SIG-M5 treated with dmso at 0.1 percent for 504 hours (cell line): Measurements from ENCODE around the gene CCDC88C.
A peak's percentile ranks its signal among the peaks of the same experiment; 100 is the strongest.
"Not testable (repeated sequence)": the region's sequence is repeated elsewhere in the genome, so short reads cannot be mapped to it uniquely, and the experiment has no call there.

ENCODE experiments used
- DNase-seq: peaks from one replicate; lab custom pipeline; 2025; ENCODE audit not compliant: unreplicated experiment; lab: John Stamatoyannopoulos, UW

CCDC88C gene

DNA sequence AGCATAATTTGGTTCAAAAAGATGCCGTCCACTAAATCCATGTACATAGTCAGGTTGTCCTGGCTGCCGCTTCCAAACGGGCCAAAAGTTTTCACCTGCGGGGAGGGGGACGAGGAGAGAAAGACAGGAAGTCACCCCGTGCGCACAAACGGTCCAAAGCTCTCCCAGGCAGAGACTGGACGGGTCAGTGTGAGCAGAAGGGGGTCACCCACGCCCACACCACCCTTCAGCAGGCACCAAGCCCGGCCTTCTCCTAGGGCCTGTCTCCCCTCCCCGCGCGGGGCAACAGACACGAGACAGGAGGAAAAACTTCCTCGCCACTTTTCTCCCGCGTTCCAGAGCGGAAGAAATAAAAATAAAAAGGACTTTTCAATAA, 888 bp downstream of the CCDC88C start:
- DNase-seq: no peak

DNA sequence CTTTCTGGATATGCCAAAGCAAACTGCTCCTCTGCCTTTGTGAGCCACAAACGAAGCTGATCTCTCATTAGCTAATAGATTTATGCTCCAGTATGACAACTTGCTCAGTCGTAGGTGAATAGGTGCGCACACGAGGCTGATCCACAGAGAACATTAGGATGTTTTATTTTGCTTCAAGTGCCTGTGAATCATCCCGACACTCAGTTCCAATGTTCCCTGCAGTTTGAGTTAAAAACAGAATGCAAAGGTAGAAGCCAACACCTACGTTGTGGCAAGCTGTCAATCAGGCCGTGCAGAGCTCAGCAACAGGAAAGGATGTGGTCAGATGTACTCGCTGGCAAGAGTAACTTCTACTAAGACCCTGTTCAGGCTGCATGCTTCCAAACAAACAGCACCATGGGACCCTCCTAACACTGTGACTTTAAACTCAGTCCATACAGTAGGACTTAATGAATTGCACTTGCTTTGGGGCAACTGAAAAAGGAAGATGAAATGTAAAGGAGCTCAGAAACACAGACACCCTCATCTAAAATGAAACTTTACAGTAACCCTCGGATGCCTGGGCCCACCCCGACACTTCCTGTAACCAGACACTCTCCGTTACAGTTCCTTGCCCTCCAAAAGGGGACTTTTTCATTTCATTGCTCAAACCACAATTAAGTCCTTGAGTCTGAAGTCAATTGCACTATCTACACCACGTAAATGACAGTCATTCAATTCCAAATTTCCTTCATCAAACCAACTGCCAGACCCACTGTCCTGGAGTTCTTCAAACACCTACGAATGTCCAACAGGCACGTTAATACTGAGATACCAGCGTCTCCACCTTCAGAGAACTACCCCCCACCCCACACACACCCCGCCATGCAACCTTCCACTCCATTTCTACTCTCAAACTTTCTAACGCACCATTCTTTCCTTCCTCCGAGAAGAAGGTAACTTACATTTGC, 1.6 kb downstream of the CCDC88C start:
- DNase-seq: peak; percentile 77

DNA sequence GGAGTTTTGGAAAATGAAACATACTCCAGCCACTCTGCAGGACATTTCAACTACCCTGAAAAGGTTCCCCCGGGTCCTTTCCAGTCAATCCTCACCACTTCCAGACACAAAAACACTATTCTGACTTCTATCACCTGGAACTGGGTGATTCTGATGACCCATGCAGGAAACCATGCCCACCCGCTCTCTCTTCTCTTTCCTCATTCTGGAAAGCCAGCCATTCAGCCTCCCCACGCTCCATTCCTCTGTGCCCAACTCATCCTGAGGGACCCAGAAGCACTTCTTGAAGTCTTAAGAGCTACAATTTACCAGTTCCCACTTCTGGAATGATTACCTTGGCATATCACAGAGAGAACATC, 3.2 kb downstream of the CCDC88C start:
- DNase-seq: no peak

DNA sequence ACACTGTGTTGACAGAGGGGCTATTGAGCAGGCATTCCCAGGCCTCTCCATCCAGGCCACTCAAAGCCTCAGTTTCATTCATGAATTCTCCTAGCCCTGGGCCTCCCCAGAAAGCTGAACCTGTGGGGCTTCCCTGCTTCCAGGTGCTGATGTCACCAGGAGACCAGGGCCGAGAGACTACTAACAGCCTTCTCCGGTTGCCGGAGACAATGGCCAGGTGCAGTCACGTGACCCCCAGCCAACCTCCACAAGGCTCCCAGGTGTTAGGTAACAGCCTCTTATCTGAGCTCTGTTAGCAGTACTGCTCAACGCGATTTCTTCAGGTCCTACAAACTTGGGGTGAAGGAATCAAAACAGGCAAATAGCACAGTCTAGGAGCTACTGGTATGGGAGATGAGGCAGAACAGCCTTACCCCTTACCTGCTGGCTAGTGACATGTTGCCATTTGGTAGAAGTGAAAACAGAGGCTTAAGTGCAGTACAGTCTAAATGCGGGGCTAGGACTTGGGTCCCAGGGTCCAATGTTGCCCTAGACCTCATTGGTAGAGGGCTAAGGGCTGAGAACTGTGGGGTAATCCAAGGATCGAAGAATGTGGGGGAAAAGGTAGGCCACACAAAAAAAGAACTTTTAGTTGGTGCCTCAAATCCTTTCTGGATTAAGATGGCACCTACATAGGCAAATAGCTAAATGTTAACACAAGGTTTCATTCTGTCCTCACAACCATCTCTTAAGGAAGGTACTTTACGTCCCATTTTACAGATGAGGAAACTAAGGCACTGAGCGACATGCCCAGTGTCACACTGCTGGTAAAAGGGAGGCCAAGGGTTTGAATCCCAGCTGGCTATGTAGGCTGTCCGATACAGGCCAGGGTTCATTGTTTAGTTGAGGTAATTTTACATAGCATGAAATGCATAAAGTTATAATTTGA, 3.8 kb downstream of the CCDC88C start:
- DNase-seq: no peak

DNA sequence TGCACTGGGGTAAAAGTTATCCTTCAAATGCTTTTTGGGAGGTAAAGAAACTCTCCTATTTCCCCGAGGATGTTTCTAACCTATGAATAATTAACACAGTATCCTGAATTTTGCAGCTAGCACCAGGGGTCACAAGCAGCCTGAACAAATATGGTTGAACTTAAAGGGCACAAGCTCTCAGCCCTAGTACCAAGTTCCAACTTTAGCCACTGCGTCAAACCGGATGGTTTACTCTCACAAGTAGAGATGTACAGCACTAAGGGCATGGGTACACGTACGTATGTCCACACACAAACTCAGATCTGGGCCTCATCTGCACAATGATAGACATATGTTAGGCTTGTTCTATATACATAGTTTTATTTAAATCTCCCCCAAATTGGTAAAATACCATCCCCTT, 4.7 kb downstream of the CCDC88C start:
- DNase-seq: no peak

DNA sequence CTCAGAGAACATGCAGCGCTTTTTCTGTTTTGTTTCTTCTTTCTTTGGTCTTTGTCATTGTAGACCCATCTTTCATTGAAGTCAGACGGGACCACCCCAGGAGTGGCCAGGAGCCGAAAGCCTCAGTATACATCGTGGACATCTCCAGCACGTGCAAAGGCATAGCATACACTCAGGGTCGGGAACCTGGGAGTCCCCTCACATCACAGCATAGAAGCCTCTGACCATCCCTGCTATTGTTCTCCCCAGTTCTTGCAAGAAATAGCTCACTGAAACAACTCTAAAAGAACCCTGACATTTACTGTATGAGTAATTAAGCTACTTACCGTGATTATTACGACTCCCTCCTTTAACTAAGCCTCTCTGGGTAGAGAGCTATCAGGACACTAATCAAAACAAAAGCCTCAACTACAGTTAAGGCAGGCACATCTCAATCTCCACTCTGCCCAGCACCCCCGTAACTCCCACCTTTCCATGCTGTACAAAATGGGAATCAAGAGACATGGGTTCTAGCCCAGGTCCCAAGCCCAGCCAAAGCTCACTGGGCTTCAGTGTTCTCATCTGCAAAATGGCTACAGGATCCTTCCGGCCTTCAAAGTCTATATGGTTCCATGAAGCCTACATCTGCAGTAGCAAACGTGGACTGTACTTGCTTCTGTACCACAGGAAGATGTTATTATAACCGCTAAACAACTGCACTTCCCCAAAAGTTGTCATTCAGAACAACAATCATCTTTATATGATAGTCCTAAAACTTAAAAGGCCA, 6.7 kb downstream of the CCDC88C start:
- DNase-seq: no peak

DNA sequence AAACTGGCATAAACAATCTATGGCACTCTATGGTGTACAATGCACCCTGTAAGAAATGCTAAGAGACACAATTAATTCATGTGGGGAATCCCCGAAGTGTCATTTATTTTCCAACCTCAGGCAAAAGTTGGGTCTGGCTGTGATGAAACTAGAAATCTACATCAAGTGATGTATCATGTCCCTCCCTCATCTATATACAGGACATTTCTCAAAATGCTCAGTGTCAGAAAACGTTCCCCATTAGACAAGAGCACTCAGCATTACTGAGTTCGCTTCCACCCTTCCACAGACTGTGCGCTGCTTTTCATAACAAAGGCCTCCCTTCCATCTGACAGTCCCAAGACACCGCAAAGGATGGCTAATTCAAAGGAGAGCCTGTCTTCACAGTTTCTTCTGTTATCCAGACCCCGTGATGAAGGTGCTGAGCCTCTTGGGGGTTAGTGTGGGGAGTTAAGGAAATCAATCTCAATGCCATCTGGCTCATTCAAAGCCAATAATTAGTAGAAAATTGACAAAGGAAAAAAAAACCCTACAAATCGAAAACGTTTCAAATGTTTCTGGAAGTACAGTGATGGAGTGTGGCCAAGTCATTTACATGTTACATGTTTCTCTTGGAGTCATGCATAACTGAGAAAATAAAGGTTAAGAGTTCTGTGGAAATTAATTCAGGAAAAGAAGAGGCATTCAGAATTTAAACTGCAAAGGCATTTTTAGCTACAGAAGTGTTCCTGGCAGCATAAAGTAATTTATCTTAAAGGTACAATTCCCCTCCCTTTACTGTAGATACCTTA, 7.5 kb downstream of the CCDC88C start:
- DNase-seq: no peak

DNA sequence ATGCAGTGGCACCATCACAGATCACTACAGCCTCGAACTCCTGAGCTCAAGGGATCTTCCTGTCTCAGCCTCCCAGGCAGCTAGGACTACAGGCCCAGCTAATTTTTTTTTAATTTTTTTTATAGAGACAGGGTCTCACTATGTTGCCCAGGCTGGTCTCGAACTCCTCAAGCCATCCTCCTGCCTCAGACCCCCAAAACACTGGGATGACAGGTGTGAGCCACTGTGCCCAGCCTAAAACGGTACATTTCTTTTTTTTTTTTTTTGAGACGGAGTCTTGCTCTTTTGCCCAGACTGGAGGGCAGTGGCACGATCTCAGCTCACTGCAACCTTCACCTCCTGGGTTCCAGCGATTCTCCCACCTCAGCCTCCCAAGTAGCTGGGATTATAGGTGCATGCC, 8.4 kb downstream of the CCDC88C start:
- not testable (repeated sequence) for DNase-seq

DNA sequence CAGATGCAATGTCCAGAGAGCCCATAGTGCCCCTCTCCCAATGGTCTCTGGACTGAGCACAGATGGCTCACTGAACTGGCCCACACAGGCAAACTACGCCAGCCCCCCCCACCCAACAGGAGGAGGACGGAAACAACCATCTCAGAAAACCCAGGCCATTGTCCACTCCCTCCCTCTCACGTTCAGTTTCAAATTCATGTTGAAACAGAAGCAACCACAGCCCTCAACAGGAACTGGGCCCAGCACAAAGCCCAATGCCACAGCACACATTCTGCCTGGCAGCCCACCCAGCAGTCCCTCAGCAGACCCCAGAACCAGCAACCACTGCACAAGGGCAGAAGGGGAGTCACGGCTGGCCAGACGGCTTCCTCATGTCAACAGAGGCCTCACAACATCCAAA, 10.6 kb downstream of the CCDC88C start:
- no peak for DNase-seq

DNA sequence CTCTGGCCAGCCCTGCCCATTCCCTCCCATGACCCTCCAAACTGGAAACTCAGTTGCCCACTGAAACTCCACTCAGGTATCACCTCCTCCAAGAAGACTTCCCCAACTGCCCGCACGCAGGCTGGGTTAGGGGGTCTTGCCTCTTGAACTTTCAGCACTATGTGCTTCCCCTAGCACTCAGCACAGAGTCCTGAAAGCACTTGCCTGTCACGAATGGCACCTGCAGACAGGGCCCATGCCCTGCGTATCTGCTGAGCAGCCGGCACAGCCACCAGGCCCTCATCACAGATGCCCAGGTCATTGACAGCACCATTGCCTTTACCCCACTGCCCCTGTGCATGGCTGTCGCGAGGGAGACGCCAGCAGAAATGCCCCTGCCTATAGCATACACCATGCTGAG, 11.2 kb downstream of the CCDC88C start:
- no peak for DNase-seq

DNA sequence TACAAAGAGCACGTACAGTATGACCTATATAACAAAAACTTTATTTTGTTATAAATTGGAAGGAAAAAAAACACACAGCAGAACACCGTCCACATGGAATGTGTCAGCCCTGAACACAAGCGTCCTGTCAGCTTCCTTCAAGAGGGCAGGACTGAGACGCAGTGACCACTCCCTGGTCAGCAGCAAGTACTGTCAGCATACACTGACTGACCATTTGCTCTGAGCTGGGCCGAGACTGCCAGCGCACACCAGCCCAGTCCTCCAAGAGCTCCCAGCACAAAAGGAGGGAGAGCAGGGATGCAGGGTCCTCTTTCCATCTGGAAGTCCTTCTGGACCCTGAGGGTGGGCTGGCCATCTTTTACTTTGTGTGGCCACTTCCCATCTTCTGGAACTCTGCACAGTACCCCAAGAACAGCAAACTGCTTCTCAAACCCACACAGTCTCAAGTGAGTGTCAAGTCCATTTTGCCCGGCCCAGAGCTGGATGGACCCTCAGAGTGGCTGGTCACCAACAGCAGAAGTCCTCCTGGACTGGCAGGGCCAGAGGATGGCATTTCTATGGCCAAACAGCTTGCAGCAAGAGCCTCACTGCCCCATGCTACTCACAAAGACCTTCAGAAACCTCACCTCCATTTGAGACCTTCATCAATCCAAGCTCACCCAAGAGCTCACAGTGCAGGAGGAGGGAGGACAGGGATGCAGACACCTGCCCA, 11.7 kb downstream of the CCDC88C start:
- no peak for DNase-seq

DNA sequence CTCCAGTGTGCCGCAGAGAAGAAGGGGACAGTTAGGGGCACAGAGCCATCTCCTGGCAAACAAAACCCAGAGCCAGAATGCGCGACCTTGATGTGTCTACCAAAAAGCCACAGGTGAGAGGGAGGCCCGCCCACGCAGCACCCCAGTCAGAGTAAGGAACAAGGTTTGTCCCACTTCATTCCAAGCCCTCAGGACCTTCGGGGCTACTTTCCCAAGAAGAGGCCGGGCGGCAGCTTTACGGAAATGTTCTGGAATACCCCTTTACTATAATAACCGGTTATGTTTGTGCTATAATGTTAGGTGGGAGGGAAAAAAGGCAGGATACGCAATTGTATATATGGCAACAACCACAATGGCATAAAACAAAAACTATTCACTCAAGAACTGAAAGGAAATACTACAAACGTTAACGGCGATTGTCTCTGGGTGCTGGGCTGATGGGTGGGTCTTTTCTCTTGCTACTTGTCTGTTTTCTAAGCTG, 12.3 kb downstream of the CCDC88C start:
- DNase-seq: no peak

DNA sequence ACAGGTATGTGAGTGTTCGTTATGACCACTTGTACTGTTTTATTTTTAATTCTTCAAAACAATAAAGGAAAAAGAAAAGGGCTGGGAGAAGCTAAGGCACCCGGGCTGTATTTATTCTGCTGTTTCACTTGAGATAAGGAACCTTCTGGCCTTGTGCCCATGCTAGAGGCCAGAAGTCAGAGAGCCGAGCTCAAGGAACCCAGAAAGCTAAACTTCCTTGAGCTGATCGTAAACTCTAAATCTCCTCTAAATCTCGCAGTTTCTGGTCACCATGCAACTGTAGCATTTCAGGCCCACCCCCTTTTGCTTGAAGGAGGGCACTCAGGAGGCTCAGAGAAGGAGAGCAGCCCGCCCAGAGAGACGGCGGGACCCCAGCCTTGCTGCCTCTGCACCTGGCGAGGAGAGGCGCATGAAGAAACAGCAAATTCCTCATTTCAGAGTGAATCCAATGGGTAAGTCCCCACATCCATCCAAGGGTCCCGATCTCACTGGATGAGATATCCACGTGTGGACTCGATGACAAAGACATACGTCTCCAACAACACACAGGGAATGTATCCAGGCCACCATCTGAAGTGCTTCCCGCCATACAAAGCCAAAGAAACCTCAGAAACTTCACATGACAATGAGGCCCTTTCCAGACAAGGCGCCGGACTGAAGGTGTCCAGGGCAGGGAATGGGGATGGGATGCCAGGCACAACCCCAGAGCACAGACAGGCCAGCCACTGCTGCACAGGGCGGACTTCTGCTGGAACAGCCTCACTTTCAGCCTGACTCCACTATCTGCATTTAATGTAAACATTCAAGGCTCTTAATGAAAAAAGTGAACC, 14.6 kb downstream of the CCDC88C start:
- no peak for DNase-seq

DNA sequence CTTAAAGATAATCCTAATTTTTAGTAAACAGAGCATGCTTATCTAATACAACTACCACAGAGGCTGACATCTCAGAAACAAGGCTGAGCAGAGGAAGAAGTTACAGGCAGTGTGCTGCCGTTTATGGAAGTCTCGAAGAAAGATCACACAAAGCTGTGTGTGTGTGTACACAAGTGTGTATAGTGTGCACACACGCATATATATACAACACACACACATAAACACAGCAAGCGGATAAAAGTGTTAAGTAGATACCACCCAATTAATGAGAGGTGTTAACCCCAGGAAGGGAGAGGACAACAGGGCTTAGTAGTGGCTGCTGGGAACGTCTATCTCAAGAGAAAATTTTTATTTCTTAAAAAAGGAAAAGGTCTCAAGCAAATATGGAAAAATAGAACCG, 15.3 kb downstream of the CCDC88C start:
- DNase-seq: no peak

DNA sequence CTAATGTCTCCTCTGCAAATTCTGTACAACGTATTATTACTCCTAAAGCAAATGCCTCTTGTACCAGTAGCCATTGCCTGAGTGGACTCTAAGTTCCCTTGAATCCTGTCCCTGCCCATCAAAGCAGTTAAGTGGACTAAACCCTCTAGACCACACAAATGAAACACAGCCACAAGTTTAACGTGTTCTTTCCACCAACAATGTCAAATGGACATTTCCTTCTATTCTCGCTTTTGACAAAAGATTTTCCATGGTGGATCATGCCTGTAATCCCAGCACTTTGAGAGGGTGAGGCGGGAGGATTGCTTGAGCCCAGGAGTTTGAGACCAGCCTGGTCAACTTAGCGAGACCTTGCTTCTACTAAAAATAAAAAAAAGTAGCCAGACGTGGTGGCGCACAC, 15.9 kb downstream of the CCDC88C start:
- DNase-seq: no peak

DNA sequence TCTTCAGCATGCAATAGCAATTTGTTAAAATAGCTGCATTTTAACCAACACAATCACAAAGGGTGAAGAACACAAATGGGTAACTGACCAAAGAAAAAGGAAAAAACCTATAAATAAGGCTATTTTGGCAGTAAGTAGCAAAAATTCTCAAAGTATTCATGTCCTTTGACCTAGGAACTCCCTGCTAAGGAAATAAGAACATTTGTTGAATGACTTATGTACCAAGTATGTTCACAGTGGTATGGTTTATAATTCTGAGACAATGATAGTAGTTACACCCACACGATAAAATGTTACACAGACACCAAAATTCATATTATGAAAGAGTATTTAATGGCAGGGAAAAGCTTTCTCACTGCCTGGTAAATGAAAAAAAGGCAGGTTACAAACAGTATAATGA, 16.9 kb downstream of the CCDC88C start:
- DNase-seq: no peak

DNA sequence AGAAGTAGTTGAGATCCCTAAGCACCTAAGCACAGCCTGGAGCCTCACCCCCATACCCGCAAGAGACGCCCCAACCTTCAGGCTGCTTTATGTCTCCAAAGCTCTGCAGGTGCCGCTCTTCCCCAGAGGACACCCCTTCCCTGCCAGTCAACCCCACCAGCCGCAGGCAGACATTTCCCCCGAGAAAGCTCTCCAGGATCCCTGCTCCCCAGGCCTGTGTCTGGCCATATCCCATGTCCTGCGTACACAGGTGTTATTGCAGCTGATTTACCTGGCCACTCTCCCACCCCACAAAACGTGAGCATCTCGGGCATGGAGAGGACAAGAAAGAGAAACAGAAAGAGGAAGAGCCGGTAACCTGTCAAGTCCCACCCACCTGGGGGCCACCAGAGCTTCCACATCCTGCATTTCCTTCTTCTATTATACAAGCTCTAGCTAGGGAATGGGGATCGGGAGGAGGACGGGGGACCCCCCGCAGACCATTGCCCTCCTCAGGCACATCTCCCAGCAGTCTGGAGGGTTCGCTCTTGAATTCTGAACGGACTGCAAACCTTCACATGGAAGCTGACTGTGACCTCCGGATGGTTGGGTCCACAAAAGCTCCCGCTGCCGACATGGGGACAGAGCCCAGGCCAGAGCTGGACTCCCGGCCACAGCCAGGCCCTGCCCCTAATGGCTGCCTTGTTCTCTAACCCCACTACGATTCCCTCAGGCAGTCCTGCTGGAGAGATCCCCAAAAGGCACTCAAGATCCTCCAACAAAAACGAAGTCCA, 17.6 kb downstream of the CCDC88C start:
- no peak for DNase-seq

DNA sequence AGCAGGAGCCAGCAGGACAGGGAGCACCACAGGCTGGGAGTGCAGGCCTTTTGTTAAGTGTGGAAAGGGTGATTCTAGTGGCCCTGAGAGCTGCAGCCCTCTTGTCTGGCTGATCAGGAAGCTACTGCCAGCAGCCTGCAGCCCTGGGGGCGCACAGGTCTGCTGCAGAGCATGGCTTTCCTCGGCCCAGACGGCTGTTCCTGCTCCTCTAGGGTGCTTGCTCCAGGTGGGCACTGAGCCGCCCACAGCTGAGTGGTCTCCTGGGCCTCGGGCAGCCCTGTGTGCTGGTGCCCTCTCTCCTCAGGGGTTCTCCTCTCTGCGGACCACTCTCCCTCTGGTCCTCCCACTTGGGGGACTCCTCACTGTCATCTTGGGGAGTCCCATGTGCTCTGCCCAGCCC, 18.9 kb downstream of the CCDC88C start:
- no peak for DNase-seq
